Spleen (tissue), 11 donors: Measurements from ENCODE around the gene EXOC4. TPM values are rescaled to one million over a fixed set of nuclear protein-coding genes. Genes with fewer than 3 reads are reported as not detected.

Source experiments
- DNase-seq: peaks from one replicate; pipeline ENCODE4 v3.0.0-alpha.2; 2020
- H3K27ac ChIP-seq, 8 donors: fragments of 200-600 bp; sonication (generic) in 7 of 8; 1 replicate in 4 of 8; 2 replicates in 4 of 8; pipeline versions ENCODE4 v1.5.0 to v1.8.0; 2016 to 2021; ENCODE audit warnings: inconsistent platforms in 4 of 8, mild to moderate bottlenecking in 4 of 8, moderate library complexity in 1 of 8
- H3K27me3 ChIP-seq, 7 donors: fragments of 200-600 bp; sonication (generic) in 6 of 7; replicated peaks in 1 of 7; 1 replicate in 4 of 7; 2 replicates in 3 of 7; pipeline versions ENCODE4 v1.5.0 to v1.8.0; 2016 to 2021; ENCODE audit warnings: inconsistent platforms in 3 of 7, mild to moderate bottlenecking in 1 of 7
- H3K36me3 ChIP-seq, 6 donors: fragments of 200-600 bp; sonication (generic) in 5 of 6; 1 replicate in 4 of 6; 2 replicates in 2 of 6; pipeline versions ENCODE4 v1.5.0 to v1.8.0; 2016 to 2021; ENCODE audit warnings: inconsistent platforms in 2 of 6
- H3K4me1 ChIP-seq, 6 donors: fragments of 200-600 bp; sonication (generic) in 5 of 6; 1 replicate in 3 of 6; 2 replicates in 3 of 6; pipeline versions ENCODE4 v1.5.0 to v1.8.0; 2016 to 2021; ENCODE audit warnings: inconsistent platforms in 3 of 6
- H3K4me3 ChIP-seq, 8 donors: fragments of 200-600 bp; sonication (generic) in 7 of 8; 1 replicate in 4 of 8; 2 replicates in 4 of 8; pipeline versions ENCODE4 v1.5.0 to v1.8.0; 2016 to 2021; ENCODE audit warnings: inconsistent platforms in 4 of 8, mild to moderate bottlenecking in 4 of 8, moderate library complexity in 2 of 8
- H3K9me3 ChIP-seq, 8 donors: fragments of 200-600 bp; sonication (generic) in 7 of 8; 1 replicate in 4 of 8; 2 replicates in 4 of 8; pipeline versions ENCODE4 v1.5.0 to v1.8.0; 2016 to 2021; ENCODE audit warnings: inconsistent platforms in 4 of 8
- POLR2A ChIP-seq, 3 donors: fragments of 450-650 bp; IDR thresholded peaks; one replicate each; pipeline ENCODE4 v1.5.1; 2017; ENCODE audit warnings: antibody characterized with exemption in 3 of 3, mild to moderate bottlenecking in 1 of 3
- POLR2AphosphoS5 ChIP-seq, 3 donors: sonication (generic); formaldehyde crosslinking; IDR thresholded peaks; one replicate each; pipeline ENCODE4 v1.5.1; 2017; ENCODE audit warnings: antibody characterized with exemption in 3 of 3
- WGBS, 5 donors: extraction: QIAGEN DNeasy Blood & Tissue Kit in 3 of 5; methylation state at CpG; one replicate each; pipeline versions ENCODE4 v1.1.5 to v1.1.7; 2013 to 2018; 5-methylcytosine and 5-hydroxymethylcytosine counted together
- intact Hi-C: fragments of 100-400 bp; cut with DNase I; formaldehyde crosslinking; loops from one replicate; pipeline ENCODE4 v1.15.0; 2023; ENCODE audit warnings: low total_unique reads
- polyA plus RNA-seq, 3 donors: library from polyadenylated mRNA; stranded (reverse); fragments of 200-250 nt; gene quantifications; one replicate each; pipeline ENCODE4 v1.2.1, GENCODE V29; 2013
- total RNA-seq, 7 donors: library from RNA; depleted of rRNA in 3 of 7; stranded (reverse); fragments of >200 nt in 3 of 7; fragmentation: NEBNext Ultra II Directional in 4 of 7; extraction: Animal tissue kit (Norgen Biotek cat#: 25700) in 4 of 7; gene quantifications; one replicate each; pipeline versions ENCODE4 v1.1.0 to v1.2.1, GENCODE V29; 2016 to 2021
- TF ChIP-seq, protein P1 (sequence below), 11 experiments: fragments of 200-600 bp in 7 of 11; fragments of 450-650 bp in 4 of 11; sonication (generic) in 4 of 11; IDR thresholded peaks in 8 of 11; conservative IDR thresholded peaks in 3 of 11; 1 replicate in 7 of 11; 2 replicates in 4 of 11; pipeline versions ENCODE4 v1.4.0 to v1.8.0; 2016 to 2021; ENCODE audit warnings: antibody characterized with exemption in 11 of 11, inconsistent platforms in 4 of 11, mild to moderate bottlenecking in 1 of 11
- donor health status: healthy with polysubstance abuse.
- donor health status: DM: no; HTN: no; CAD: no; lungs with moderate emphysema.
- donor health status: DM: no; HTN: no; CAD: no.
- donor health status: Bipolar disorder and iron deficiency.
- donor health status: healthy.
- donor health status: DM: no; HTN: no; CAD: no.
- donor health status: DM: yes; HTN: yes; CAD: no.

The EXOC4 gene
- total and polyA plus RNA-seq, 10 donors: 14.1 to 138 (median 102) TPM

DNA sequence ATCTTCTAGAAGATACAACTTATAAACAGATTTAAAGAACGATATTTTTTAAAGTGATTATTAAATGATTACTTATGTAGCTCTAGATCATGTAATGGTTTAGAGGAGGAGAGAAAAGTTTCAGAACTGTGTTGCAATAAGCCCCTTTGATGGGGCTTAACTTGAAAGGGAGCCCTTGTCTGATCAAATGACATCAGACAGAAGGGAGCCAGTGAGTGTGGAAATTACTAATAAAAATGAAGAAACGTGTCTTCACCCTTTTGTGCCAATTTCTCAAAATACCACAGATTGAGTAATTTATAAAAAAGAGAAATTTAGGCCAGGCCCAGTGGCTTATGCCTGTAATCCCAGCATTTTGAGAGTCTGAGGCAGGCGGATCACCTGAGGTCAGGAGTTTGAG, 318.2 kb downstream of the EXOC4 start:
- intact Hi-C loops: no loop called here
- 54 to 81% (median 71%) methylated on average over 3 of the region's 3 CpGs for WGBS, 5 donors

DNA sequence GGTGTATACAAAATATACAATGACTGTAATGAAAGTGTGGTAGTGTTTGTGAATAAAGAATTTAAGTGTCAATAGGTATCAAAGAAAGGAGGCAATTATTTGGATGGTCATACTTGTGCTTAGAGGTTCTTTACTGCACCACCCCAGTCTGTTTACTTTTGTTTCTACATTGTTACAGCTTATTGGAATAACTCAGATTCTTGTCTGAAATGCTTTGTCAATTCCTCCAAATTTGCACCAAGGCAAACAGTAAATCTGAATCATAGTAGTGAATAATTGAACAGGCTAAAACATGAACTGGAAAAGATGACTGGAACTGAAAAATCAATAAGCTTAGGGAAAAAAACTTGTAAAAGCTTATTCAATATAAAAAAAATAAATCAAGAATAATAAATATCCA, 319.2 kb downstream of the EXOC4 start:
- no peak for DNase-seq
- Histone ChIP-seq H3K4me3 (no peak overlapping the region), H3K27ac (no peak overlapping the region), H3K27me3 (no peaks in the 10 kb centered on the region), H3K4me1 (peaks cover 0 to 4% (median 0%) of the 10 kb centered on the region in 6 donors), H3K36me3 (no peaks in the 10 kb centered on the region), H3K9me3 (peaks cover 0 to 7% (median 2%) of the 10 kb centered on the region in 8 donors)
- TF ChIP-seq POLR2AphosphoS5 (IDR thresholded peaks at IDR 0.05) (no peak), POLR2A (IDR thresholded peaks at IDR 0.05) (no peak)
- TF ChIP-seq, protein P1, sequence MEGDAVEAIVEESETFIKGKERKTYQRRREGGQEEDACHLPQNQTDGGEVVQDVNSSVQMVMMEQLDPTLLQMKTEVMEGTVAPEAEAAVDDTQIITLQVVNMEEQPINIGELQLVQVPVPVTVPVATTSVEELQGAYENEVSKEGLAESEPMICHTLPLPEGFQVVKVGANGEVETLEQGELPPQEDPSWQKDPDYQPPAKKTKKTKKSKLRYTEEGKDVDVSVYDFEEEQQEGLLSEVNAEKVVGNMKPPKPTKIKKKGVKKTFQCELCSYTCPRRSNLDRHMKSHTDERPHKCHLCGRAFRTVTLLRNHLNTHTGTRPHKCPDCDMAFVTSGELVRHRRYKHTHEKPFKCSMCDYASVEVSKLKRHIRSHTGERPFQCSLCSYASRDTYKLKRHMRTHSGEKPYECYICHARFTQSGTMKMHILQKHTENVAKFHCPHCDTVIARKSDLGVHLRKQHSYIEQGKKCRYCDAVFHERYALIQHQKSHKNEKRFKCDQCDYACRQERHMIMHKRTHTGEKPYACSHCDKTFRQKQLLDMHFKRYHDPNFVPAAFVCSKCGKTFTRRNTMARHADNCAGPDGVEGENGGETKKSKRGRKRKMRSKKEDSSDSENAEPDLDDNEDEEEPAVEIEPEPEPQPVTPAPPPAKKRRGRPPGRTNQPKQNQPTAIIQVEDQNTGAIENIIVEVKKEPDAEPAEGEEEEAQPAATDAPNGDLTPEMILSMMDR (IDR thresholded peaks at IDR 0.05 in 8 of 11, conservative IDR thresholded peaks at IDR 0.05 in 3 of 11): no peak
- intact Hi-C loops: no loop called here

More for the DNA sequence above, 318.2 kb downstream of the EXOC4 start:
- Histone ChIP-seq H3K4me3 (no peak overlapping the region), H3K4me1 (peaks cover 0 to 4% (median 0%) of the 10 kb centered on the region in 6 donors), H3K36me3 (no peaks in the 10 kb centered on the region), H3K27me3 (no peaks in the 10 kb centered on the region), H3K9me3 (peaks cover 0 to 8% (median 2%) of the 10 kb centered on the region in 8 donors), H3K27ac (no peak overlapping the region)
- DNase-seq: no peak
- TF ChIP-seq POLR2A (IDR thresholded peaks at IDR 0.05) (no peak), POLR2AphosphoS5 (IDR thresholded peaks at IDR 0.05) (no peak)
- TF ChIP-seq, protein P1 (IDR thresholded peaks at IDR 0.05 in 8 of 11, conservative IDR thresholded peaks at IDR 0.05 in 3 of 11): no peak

DNA sequence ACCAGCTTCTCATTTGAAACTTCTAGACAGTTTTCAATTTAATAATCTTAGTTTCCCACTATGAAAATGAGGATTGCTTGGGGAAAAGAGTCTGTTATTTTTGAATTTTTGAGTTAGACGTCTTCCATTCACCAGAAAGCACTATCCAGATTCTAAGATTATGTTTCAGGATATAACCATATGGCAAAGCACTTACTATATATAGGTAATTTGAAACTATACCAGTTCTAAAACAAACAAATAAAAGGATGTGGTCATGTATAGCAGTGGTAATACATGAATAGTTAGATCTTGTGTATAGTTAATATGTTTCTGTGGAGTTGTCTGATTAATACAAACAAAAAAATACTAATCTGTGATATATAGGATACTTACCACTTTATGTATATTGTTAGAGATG, 320.0 kb downstream of the EXOC4 start:
- no peak overlapping the region for H3K4me3 ChIP-seq
- 79 to 96% (median 92%) methylated on average over 1 of the region's 1 CpG for WGBS, 5 donors
- H3K27me3 ChIP-seq: no peaks in the 10 kb centered on the region
- H3K27ac ChIP-seq: no peak overlapping the region
- H3K4me1 ChIP-seq: peaks cover 0 to 4% (median 0%) of the 10 kb centered on the region in 6 donors
- H3K9me3 ChIP-seq: no peaks in the 10 kb centered on the region
- intact Hi-C loops: no loop called here
- TF ChIP-seq POLR2AphosphoS5 (IDR thresholded peaks at IDR 0.05): no peak
- TF ChIP-seq, protein P1 (IDR thresholded peaks at IDR 0.05 in 8 of 11, conservative IDR thresholded peaks at IDR 0.05 in 3 of 11): no peak
- TF ChIP-seq POLR2A (IDR thresholded peaks at IDR 0.05): no peak
- DNase-seq: no peak
- H3K36me3 ChIP-seq: no peaks in the 10 kb centered on the region

DNA sequence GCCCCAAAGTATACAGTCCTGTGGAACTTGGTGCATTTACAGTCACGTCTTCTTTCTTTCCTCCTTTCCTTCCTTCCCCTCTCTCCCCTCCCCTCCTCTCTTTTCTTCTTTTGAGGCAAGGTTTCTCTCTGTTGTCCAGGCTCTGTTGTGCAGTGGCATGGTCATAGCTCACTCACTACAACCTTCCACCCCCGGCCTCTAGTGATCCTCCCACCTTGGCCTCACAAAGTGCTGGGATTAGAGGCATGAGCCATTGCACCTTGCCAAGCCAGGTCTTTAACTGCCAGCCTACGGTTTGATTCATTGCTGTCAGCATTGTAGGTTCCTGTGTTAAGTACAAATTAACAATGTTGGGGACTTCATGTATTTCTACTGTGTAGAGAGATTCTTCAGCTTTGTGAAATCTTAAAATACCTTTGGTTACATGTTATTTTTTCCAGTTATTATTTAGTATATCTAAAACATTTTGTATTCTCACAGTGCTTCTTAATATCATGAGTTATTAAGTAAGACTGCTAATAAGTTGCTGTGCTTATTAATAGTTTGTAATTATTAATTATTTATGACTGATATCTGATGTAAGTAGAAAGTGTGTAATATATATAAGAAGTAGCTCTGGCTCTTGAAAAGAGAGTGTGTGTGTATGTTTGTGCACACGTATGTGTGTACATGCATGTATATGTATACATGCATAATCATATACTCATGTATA, 320.8 kb downstream of the EXOC4 start:
- DNase-seq: no peak
- Histone ChIP-seq H3K36me3 (no peaks in the 10 kb centered on the region), H3K9me3 (no peaks in the 10 kb centered on the region), H3K27ac (no peak overlapping the region), H3K27me3 (no peaks in the 10 kb centered on the region), H3K4me3 (no peak overlapping the region), H3K4me1 (peaks cover 0 to 4% (median 0%) of the 10 kb centered on the region in 6 donors)
- intact Hi-C loops: no loop called here
- TF ChIP-seq POLR2A (IDR thresholded peaks at IDR 0.05): no peak
- no peak for TF ChIP-seq POLR2AphosphoS5 (IDR thresholded peaks at IDR 0.05)
- TF ChIP-seq, protein P1 (IDR thresholded peaks at IDR 0.05 in 8 of 11, conservative IDR thresholded peaks at IDR 0.05 in 3 of 11): no peak
- 83 to 88% (median 86%) methylated on average over 4 of the region's 4 CpGs for WGBS, 5 donors
